ENCODE data around the gene NOXO1.
A peak's percentile ranks its signal among the peaks of the same experiment; 100 is the strongest.

Gene NOXO1

DNA sequence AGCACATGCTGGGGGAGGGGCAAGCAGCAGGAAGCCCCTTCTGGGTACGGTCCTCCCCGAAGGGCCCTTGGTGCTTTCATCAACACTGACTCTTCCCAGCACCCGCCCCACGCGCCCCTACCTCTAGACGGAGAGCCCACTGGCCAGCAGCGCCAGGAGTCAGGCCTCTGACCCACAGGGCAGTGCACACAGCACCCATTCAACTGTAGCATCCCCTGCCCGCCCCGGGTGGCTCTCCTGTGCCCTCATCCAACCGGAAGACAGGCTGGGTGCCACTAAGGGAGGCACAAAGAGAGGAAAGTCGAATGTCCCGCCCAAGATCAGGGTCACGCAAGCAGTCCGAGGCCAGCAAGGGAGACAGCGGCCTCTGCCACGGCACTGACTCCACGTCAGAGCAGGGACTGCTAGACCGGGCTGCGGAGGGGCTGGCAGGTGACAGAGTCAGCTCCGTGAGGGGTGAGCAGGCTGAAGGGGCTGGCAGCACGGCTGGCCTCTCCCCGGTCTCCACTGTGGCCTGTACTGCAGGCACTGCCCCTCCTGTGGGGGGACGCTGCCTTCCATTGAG lies 48.1 kb downstream of the NOXO1 start:
- TF ChIP-seq, protein P1, sequence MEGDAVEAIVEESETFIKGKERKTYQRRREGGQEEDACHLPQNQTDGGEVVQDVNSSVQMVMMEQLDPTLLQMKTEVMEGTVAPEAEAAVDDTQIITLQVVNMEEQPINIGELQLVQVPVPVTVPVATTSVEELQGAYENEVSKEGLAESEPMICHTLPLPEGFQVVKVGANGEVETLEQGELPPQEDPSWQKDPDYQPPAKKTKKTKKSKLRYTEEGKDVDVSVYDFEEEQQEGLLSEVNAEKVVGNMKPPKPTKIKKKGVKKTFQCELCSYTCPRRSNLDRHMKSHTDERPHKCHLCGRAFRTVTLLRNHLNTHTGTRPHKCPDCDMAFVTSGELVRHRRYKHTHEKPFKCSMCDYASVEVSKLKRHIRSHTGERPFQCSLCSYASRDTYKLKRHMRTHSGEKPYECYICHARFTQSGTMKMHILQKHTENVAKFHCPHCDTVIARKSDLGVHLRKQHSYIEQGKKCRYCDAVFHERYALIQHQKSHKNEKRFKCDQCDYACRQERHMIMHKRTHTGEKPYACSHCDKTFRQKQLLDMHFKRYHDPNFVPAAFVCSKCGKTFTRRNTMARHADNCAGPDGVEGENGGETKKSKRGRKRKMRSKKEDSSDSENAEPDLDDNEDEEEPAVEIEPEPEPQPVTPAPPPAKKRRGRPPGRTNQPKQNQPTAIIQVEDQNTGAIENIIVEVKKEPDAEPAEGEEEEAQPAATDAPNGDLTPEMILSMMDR (IDR thresholded peaks at IDR 0.05; ENCODE audit: low read depth, low read length, missing control alignments) = no peak
- no peak overlapping the region for H3K4me3 ChIP-seq (replicated peaks; ENCODE audit: low read depth, low read length)
- DNase-seq (ENCODE audit: extremely low read depth, low read depth) = no peak

DNA sequence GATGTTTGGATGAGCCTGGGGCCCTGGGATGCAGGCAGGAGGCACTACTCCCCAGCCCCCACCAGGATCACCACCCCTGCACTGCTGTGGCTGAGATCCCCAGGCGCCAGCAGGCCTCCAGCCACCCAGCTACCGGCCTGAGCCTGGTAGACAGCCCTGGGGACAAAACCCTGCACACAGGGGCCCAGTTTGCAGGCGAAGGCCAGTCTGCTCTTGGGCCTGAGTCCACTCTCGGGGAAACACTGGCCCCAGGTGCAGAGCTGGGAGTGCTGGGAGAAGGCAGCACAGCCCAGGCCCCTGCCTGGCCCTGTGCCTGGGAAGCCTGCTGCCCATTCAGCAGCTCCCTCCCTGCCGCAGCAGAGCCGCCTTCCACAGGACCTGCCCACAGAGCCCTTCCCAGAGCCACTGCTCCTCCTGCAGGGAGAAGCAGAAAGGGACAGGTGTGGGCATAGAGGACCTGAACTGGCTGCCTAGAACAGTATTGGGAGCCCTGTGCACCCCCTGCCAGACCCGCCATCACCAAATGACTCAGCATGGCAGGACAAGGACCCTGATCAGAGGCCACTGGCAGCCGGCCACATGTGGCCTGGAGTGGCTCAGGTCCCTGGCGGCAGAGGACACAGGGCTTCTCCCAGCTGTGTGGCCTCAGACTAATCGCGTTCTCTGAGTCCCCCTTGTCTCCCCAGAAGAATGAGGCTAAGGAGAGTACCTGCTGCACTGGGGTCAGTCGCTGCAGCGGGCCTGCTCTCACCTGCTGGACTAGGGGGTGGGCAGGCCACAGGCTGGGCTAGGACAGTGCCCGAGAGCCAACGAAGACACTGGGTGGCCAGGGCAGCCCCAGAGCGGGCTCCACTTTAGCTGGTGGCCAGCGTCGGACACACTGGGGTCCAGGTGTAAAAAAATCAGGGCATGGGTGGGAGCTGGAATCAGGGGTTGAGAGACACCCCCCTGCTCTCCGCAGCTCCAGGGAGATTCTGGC lies 48.9 kb downstream of the NOXO1 start:
- TF ChIP-seq, protein P1 (IDR thresholded peaks at IDR 0.05; ENCODE audit: low read depth, low read length, missing control alignments) = peak; percentile 19
- no peak for DNase-seq (ENCODE audit: extremely low read depth, low read depth)
- no peak overlapping the region for H3K4me3 ChIP-seq (replicated peaks; ENCODE audit: low read depth, low read length)

DNA sequence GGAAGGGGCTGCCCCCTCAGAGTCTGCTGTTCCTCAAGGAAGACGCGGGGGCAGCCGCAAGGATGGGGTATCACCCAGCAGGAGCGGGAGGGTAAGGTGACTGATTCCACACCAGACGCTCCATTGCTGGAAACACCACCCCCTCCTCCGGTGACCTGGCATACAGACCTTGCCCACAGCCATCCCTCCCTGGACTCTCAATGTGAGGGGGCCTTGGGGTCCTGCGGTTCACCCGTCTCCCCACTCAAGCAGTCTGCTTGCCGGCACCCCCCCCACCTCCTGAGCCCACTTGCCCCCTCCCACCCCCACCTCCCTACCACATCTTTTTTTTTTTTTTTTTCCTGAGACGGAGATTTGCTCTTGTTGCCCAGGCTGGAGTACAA lies 50.9 kb downstream of the NOXO1 start:
- DNase-seq (ENCODE audit: extremely low read depth, low read depth) = no peak
- no peak overlapping the region for H3K4me3 ChIP-seq (replicated peaks; ENCODE audit: low read depth, low read length)
- TF ChIP-seq, protein P1 (IDR thresholded peaks at IDR 0.05; ENCODE audit: low read depth, low read length, missing control alignments) = no peak

DNA sequence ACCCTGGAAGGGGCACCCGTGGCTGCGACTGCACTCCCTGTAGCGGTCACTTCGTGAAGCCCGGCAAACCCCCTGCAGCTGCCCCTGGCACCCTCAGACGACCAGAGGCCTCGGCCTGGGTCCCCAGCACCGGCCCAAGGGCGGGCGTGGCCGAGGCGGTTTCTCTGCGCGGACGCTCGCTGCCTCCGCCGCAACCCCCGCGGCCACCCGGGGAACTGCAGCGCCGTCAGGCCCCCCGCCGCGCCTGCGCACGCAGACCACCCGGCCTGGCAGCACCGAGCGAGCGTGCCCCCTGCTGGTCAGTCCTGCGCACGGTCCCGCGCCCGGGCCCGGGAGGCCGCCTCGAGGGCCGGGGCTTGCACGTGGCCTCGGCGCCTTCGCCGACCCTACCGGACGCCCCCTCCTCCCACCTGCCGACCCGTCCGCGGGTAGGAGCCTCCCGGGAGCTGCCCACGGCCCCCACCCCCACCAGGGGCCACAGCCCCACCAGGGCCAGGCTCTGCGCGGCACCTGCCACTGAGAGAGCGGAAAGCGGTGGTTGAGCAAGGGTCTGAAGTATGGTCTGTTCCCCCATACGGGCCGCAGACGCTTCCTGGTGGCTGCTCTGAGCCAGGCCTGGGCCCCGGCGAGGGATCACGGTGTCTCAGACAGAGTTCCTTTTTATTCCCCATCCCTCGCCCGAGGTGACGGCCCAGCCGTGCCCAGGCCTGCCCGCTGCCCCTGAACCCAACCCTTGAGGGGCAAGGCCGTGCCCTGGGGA lies 51.5 kb downstream of the NOXO1 start:
- no peak for DNase-seq (ENCODE audit: extremely low read depth, low read depth)
- TF ChIP-seq, protein P1 (IDR thresholded peaks at IDR 0.05; ENCODE audit: low read depth, low read length, missing control alignments) = peak; percentile 72
- H3K4me3 ChIP-seq (replicated peaks; ENCODE audit: low read depth, low read length) = peak overlapping the region; percentile 36

DNA sequence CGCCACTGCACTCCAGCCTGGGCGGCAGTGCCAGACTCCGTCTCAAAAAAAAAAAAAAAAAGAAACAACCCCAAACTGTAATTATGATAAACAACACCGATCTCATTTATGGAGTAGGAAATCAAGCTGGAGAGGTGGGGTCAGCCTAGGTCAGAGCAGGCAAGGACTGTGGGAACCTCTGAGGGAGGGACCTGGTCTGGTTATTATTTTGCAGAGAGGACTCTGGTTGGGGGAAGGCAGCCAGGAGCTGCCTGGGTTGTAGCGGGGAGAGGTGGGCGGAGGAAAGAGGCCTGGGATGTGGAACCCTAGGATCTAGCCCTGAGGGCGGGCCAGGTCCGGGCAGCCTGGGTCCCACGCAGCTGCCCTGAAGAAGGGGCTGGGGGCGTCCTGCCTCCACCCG lies 52.2 kb downstream of the NOXO1 start:
- TF ChIP-seq, protein P1 (IDR thresholded peaks at IDR 0.05; ENCODE audit: low read depth, low read length, missing control alignments) = no peak
- peak overlapping the region; percentile 36 for H3K4me3 ChIP-seq (replicated peaks; ENCODE audit: low read depth, low read length)
- DNase-seq (ENCODE audit: extremely low read depth, low read depth) = no peak
